Epidermal melanocyte (primary cell): ENCODE results near the gene RABL3.
"Not testable (repeated sequence)": the region's sequence is repeated elsewhere in the genome, so short reads cannot be mapped to it uniquely, and the experiment has no call there.

Experiments used
- DNase-seq: peaks from one replicate; pipeline ENCODE4 v3.0.0; 2011; ENCODE audit warnings: low spot score; ENCODE audit not compliant: insufficient read length

Gene RABL3

GRCh38 chr3:120646771-120647432 is 95.4 kb downstream of the RABL3 start:
- no peak for DNase-seq

DNA sequence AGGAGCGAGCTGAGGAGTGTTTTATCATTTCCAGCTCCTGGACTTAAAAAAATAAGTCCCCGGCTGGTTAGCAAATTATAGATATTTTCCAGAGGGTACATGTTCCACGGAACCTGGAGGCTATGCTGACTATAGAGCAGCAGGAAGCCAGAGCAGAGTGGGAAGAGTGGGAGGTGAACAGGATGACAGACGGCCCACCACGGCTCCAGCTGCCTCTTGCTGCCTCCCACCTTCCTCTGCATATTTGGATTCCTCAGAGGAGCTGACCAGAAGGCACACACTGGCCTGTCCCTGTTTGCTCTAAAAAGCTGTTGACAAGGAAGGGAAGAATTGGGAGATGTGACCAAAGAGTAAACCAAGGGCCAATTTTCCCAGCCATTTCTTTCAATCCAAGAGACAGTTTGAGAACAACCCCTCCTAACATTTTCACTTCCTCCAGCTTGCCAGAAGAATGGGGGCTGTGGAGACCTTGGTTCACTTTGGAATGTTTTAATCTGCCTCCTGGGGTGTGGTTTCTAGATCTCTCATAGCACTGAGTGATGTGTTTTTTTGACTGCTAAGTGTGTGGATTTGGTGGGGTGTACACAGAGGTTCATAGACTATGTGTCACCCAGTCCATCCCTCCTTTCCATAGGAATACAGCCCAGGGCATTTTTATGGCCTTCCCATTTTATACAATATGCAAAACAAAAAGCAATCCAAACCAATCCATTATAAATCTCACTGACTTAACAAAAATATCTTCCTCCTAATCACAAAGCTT is 97.1 kb downstream of the RABL3 start:
- no peak for DNase-seq

- DNase-seq = no peak
Observed at GRCh38 chr3:120642368-120642948, 99.9 kb downstream of the RABL3 start.

- no peak for DNase-seq
Observed at GRCh38 chr3:120641696-120642246, 100.5 kb downstream of the RABL3 start.

- DNase-seq = no peak
Observed at GRCh38 chr3:120640231-120640630, 102.1 kb downstream of the RABL3 start.

GRCh38 chr3:120638820-120639219 is 103.5 kb downstream of the RABL3 start:
- not testable (repeated sequence) for DNase-seq

- no peak for DNase-seq
Observed at GRCh38 chr3:120637851-120638559, 104.3 kb downstream of the RABL3 start.

DNA sequence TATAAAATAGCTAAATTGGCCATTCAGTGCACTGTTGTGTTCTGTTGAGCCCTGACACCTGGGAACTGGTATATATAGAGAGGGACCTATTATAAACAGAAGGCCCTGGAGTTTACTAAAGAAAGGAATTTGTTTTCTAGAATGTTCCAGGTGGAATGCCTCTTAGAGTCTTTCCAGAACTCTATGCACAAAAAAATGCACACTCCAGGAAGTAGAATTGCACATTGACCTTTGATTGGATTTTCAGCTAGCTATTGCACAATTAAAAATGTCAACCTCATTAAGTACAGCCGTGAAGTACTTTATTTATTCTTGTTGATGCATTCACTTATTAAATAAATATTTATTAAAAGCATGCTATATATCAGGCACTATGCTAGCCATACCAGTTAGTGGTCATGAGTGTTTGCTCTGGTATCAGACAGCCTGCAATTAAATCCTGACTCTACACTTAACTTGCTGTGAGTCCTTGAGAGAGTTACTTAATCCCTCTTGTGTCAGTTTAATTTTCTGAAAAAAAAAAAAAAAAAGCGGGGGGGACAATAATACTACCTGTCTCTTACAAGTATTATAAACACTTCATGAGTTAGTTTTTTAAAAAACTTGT is 105.4 kb downstream of the RABL3 start:
- no peak for DNase-seq
